HG03097 (cell line): ENCODE measurements around the gene DNASE1L3.
A peak's percentile ranks its signal among the peaks of the same experiment; 100 is the strongest.
"Not testable (repeated sequence)": the region's sequence is repeated elsewhere in the genome, so short reads cannot be mapped to it uniquely, and the experiment has no call there.

Source experiments
- ATAC-seq: cut with Tn5 transposase; IDR thresholded peaks from one replicate; pipeline ENCODE4 v1.9.1; 2021; ENCODE audit not compliant: unreplicated experiment, low FRiP score

DNASE1L3 gene

GRCh38 chr3:58236527-58237237, 25.9 kb upstream of the DNASE1L3 start:
- no peak for ATAC-seq

GRCh38 chr3:58235970-58236369, 25.2 kb upstream of the DNASE1L3 start:
- ATAC-seq = no peak

GRCh38 chr3:58234516-58234931, 23.8 kb upstream of the DNASE1L3 start:
- ATAC-seq = no peak

GRCh38 chr3:58231666-58232065, 20.9 kb upstream of the DNASE1L3 start:
- no peak for ATAC-seq

GRCh38 chr3:58230876-58231552, 20.2 kb upstream of the DNASE1L3 start:
- ATAC-seq = no peak

GRCh38 chr3:58227933-58228332, 17.2 kb upstream of the DNASE1L3 start:
- ATAC-seq = not testable (repeated sequence)

GRCh38 chr3:58223855-58224254, 13.1 kb upstream of the DNASE1L3 start:
- no peak for ATAC-seq

- no peak for ATAC-seq
Observed at GRCh38 chr3:58222161-58222724, 11.5 kb upstream of the DNASE1L3 start.

GRCh38 chr3:58218904-58219303, 8.1 kb upstream of the DNASE1L3 start:
- ATAC-seq = no peak

GRCh38 chr3:58217209-58217811, 6.5 kb upstream of the DNASE1L3 start:
- peak; percentile 49 for ATAC-seq

GRCh38 chr3:58216496-58217195, 5.9 kb upstream of the DNASE1L3 start:
- no peak for ATAC-seq

- ATAC-seq = no peak
Observed at GRCh38 chr3:58215317-58216025, 4.7 kb upstream of the DNASE1L3 start.

GRCh38 chr3:58214484-58215316, 3.9 kb upstream of the DNASE1L3 start:
- peak; percentile 67 for ATAC-seq

GRCh38 chr3:58209933-58210332, 839 bp downstream of the DNASE1L3 start:
- no peak for ATAC-seq

GRCh38 chr3:58207954-58208353, 2.8 kb downstream of the DNASE1L3 start:
- ATAC-seq = no peak

- ATAC-seq = no peak
Observed at GRCh38 chr3:58206406-58207011, 4.3 kb downstream of the DNASE1L3 start.

- ATAC-seq = no peak
Observed at GRCh38 chr3:58205981-58206380, 4.8 kb downstream of the DNASE1L3 start.

- ATAC-seq = no peak
Observed at GRCh38 chr3:58204720-58205119, 6.1 kb downstream of the DNASE1L3 start.

- ATAC-seq = no peak
Observed at GRCh38 chr3:58203541-58203940, 7.2 kb downstream of the DNASE1L3 start.
